Parathyroid adenoma (tissue), 2 donors: ENCODE measurements around the gene DSE.

ENCODE experiments used
- H2AFZ ChIP-seq: fragments of 300-600 bp; sonication (generic); one replicate; pipeline ENCODE4 v1.7.0; 2017; ENCODE audit warnings: antibody characterized with exemption, mild to moderate bottlenecking
- H3K27ac ChIP-seq: fragments of 300-600 bp; sonication (generic); one replicate; pipeline ENCODE4 v1.7.0; 2017
- H3K27me3 ChIP-seq: fragments of 300-600 bp; sonication (generic); one replicate; pipeline ENCODE4 v1.7.0; 2017; ENCODE audit warnings: low read length; ENCODE audit not compliant: control insufficient read depth, insufficient read depth
- H3K36me3 ChIP-seq: fragments of 300-600 bp; sonication (generic); one replicate; pipeline ENCODE4 v1.7.0; 2017; ENCODE audit warnings: low read length; ENCODE audit not compliant: control insufficient read depth, insufficient read depth
- H3K4me1 ChIP-seq: fragments of 300-600 bp; sonication (generic); one replicate; pipeline ENCODE4 v1.7.0; 2017; ENCODE audit warnings: control low read depth
- H3K4me2 ChIP-seq: fragments of 300-600 bp; sonication (generic); one replicate; pipeline ENCODE4 v1.7.0; 2017; ENCODE audit warnings: low read length
- H3K4me3 ChIP-seq: fragments of 300-600 bp; sonication (generic); one replicate; pipeline ENCODE4 v1.7.0; 2017; ENCODE audit warnings: low read depth, low read length
- H3K79me2 ChIP-seq: fragments of 300-600 bp; sonication (generic); one replicate; pipeline ENCODE4 v1.7.0; 2017; ENCODE audit warnings: control low read depth
- H3K9ac ChIP-seq: fragments of 300-600 bp; sonication (generic); one replicate; pipeline ENCODE4 v1.7.0; 2017; ENCODE audit warnings: mild to moderate bottlenecking
- H3K9me3 ChIP-seq: fragments of 300-600 bp; sonication (generic); one replicate; pipeline ENCODE4 v1.7.0; 2017; ENCODE audit warnings: low read length; ENCODE audit not compliant: control insufficient read depth
- TF ChIP-seq, protein P1 (sequence below): fragments of 300-600 bp; sonication (generic); IDR thresholded peaks from one replicate; pipeline ENCODE4 v1.7.0; 2017; ENCODE audit warnings: antibody characterized with exemption, mild to moderate bottlenecking
- donor health status: primary hyperparathyroidism.

Gene DSE

GRCh38 chr6:116326996-116327395 is 43.8 kb upstream of the DSE start:
- no peaks in the 10 kb centered on the region for H3K4me1 ChIP-seq
- H3K4me3 ChIP-seq = no peak overlapping the region
- H3K27me3 ChIP-seq = no peaks in the 10 kb centered on the region
- H3K36me3 ChIP-seq = no peaks in the 10 kb centered on the region
- no peaks in the 10 kb centered on the region for H3K9me3 ChIP-seq
- H3K27ac ChIP-seq = no peak overlapping the region
- H3K9ac ChIP-seq = no peak overlapping the region
- TF ChIP-seq, protein P1, sequence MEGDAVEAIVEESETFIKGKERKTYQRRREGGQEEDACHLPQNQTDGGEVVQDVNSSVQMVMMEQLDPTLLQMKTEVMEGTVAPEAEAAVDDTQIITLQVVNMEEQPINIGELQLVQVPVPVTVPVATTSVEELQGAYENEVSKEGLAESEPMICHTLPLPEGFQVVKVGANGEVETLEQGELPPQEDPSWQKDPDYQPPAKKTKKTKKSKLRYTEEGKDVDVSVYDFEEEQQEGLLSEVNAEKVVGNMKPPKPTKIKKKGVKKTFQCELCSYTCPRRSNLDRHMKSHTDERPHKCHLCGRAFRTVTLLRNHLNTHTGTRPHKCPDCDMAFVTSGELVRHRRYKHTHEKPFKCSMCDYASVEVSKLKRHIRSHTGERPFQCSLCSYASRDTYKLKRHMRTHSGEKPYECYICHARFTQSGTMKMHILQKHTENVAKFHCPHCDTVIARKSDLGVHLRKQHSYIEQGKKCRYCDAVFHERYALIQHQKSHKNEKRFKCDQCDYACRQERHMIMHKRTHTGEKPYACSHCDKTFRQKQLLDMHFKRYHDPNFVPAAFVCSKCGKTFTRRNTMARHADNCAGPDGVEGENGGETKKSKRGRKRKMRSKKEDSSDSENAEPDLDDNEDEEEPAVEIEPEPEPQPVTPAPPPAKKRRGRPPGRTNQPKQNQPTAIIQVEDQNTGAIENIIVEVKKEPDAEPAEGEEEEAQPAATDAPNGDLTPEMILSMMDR = no peak
- H3K79me2 ChIP-seq = no peaks in the 10 kb centered on the region
- H3K4me2 ChIP-seq = no peak overlapping the region
- H2AFZ ChIP-seq = no peak overlapping the region

DNA sequence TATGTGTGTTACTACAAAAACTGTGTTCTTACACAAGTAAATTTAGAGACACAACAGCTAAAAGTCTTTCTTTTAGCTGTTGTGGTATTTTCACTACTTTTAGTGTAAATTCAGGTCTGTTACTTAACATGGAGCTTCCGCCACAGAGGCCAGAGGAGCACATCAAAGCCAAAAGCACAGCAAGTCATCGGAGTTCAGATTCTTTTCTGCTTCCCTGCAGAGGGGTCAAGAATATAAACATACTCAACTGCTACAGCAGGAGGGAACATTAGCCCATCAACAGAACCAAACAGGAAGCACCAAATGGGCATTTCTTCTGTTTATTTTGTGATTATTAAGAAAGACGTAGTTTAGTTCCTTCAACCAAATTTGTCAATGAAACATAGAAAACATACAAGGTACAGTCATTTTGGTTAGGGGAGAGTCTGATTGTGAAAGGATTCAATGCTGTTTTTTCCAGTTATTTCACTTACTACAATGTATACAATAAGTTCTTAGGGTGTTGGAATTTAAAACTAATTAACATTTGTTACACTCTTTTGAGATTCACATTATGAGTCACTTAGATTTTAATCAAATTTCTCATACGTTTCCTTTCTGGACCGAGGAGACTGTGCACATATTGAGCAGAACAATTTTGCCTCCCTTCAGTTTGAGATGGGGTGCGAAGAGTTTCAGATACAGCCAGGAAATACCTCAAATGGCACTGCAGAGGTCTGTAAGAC is 42.8 kb upstream of the DSE start:
- Histone ChIP-seq H3K79me2 (no peaks in the 10 kb centered on the region), H3K27ac (no peak overlapping the region), H3K36me3 (no peaks in the 10 kb centered on the region), H3K4me1 (no peaks in the 10 kb centered on the region), H3K4me2 (no peak overlapping the region), H3K4me3 (no peak overlapping the region), H2AFZ (no peak overlapping the region), H3K9ac (no peak overlapping the region), H3K27me3 (no peaks in the 10 kb centered on the region), H3K9me3 (no peaks in the 10 kb centered on the region)
- TF ChIP-seq, protein P1 = no peak

- Histone ChIP-seq H3K4me1 (no peaks in the 10 kb centered on the region), H3K4me3 (no peak overlapping the region), H3K9me3 (no peaks in the 10 kb centered on the region), H3K79me2 (no peaks in the 10 kb centered on the region), H3K36me3 (no peaks in the 10 kb centered on the region), H3K4me2 (no peak overlapping the region), H2AFZ (no peak overlapping the region), H3K27ac (no peak overlapping the region), H3K27me3 (no peaks in the 10 kb centered on the region), H3K9ac (no peak overlapping the region)
- TF ChIP-seq, protein P1 = no peak
Observed at GRCh38 chr6:116328528-116328903, 42.2 kb upstream of the DSE start.

DNA sequence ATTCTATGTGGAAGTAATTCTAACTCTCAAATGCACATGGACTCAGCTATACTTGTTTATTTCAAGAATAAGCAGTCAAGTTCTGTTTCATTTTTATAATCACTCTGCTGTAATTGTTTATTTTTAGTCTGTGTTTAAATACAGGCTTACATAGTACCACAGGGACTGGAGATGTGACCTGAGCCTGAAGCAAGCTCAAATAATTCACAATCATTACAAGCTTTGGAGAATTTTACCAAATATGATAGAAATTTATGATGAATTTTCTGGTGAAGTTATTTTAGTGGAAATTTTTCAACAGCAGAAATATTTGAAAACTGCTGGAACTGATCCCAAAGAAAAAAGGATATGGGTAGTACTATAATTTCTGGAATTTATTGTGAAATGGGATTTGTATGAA is 41.6 kb upstream of the DSE start:
- H3K27ac ChIP-seq = no peak overlapping the region
- no peak overlapping the region for H2AFZ ChIP-seq
- no peaks in the 10 kb centered on the region for H3K79me2 ChIP-seq
- H3K4me3 ChIP-seq = no peak overlapping the region
- H3K27me3 ChIP-seq = no peaks in the 10 kb centered on the region
- H3K4me1 ChIP-seq = no peaks in the 10 kb centered on the region
- no peak overlapping the region for H3K4me2 ChIP-seq
- H3K36me3 ChIP-seq = no peaks in the 10 kb centered on the region
- no peaks in the 10 kb centered on the region for H3K9me3 ChIP-seq
- TF ChIP-seq, protein P1 = no peak
- no peak overlapping the region for H3K9ac ChIP-seq

GRCh38 chr6:116330511-116330910 is 40.2 kb upstream of the DSE start:
- H3K4me2 ChIP-seq = no peak overlapping the region
- TF ChIP-seq, protein P1 = no peak
- H3K27ac ChIP-seq = no peak overlapping the region
- no peaks in the 10 kb centered on the region for H3K79me2 ChIP-seq
- H3K4me1 ChIP-seq = no peaks in the 10 kb centered on the region
- no peaks in the 10 kb centered on the region for H3K9me3 ChIP-seq
- no peaks in the 10 kb centered on the region for H3K27me3 ChIP-seq
- no peaks in the 10 kb centered on the region for H3K36me3 ChIP-seq
- no peak overlapping the region for H2AFZ ChIP-seq
- H3K4me3 ChIP-seq = no peak overlapping the region
- H3K9ac ChIP-seq = no peak overlapping the region
